Ascending aorta (tissue), 2 donors: ENCODE results near the gene MAGI1. TPM values are rescaled to one million over a fixed set of nuclear protein-coding genes. Genes with fewer than 3 reads are reported as not detected.

Experiments
- DNase-seq, 2 donors: peaks; one replicate each; pipeline ENCODE4 v3.0.0-alpha.2; 2019; ENCODE audit warnings: low spot score in 2 of 2
- H3K27ac ChIP-seq, 2 donors: fragments of 200-600 bp; sonication (generic); one replicate each; pipeline ENCODE4 v1.5.1; 2016 to 2017; ENCODE audit warnings: mild to moderate bottlenecking in 1 of 2
- H3K27me3 ChIP-seq: fragments of 200-600 bp; sonication (generic); one replicate; pipeline ENCODE4 v1.5.1; 2017
- H3K36me3 ChIP-seq, 2 donors: fragments of 200-600 bp; sonication (generic); one replicate each; pipeline ENCODE4 v1.5.1; 2016
- H3K4me1 ChIP-seq, 2 donors: fragments of 200-600 bp; sonication (generic); one replicate each; pipeline ENCODE4 v1.5.1; 2016 to 2017; ENCODE audit warnings: mild to moderate bottlenecking in 1 of 2
- H3K4me3 ChIP-seq, 2 donors: fragments of 200-600 bp; sonication (generic); one replicate each; pipeline ENCODE4 v1.5.1; 2016 to 2017; ENCODE audit warnings: mild to moderate bottlenecking in 1 of 2
- H3K9me3 ChIP-seq, 2 donors: fragments of 200-600 bp; sonication (generic); one replicate each; pipeline ENCODE4 v1.5.1; 2016
- intact Hi-C: fragments of 100-400 bp; cut with DNase I; formaldehyde crosslinking; loops from one replicate; pipeline ENCODE4 v1.15.1; 2023
- total RNA-seq: library from RNA; depleted of rRNA; stranded (reverse); fragments of >200 nt; gene quantifications from one replicate; pipeline ENCODE4 v1.1.0, GENCODE V29; 2016
- TF ChIP-seq, protein P1 (sequence below), 3 experiments: fragments of 200-600 bp in 2 of 3; fragments of 450-650 bp in 1 of 3; sonication (generic) in 2 of 3; IDR thresholded peaks; one replicate each; pipeline ENCODE4 v1.5.1; 2016 to 2019; ENCODE audit warnings: antibody characterized with exemption in 3 of 3, mild to moderate bottlenecking in 1 of 3, moderate library complexity in 1 of 3

Gene MAGI1
- total RNA-seq, 1 donor from 2014 or later: 28.4 TPM

- Histone ChIP-seq H3K27ac (no peak overlapping the region), H3K4me3 (no peak overlapping the region), H3K4me1 (no peaks in the 10 kb centered on the region), H3K36me3 (no peaks in the 10 kb centered on the region), H3K27me3 (no peaks in the 10 kb centered on the region), H3K9me3 (no peaks in the 10 kb centered on the region)
- intact Hi-C loops: no loop called here
- DNase-seq: no peak
- TF ChIP-seq, protein P1, sequence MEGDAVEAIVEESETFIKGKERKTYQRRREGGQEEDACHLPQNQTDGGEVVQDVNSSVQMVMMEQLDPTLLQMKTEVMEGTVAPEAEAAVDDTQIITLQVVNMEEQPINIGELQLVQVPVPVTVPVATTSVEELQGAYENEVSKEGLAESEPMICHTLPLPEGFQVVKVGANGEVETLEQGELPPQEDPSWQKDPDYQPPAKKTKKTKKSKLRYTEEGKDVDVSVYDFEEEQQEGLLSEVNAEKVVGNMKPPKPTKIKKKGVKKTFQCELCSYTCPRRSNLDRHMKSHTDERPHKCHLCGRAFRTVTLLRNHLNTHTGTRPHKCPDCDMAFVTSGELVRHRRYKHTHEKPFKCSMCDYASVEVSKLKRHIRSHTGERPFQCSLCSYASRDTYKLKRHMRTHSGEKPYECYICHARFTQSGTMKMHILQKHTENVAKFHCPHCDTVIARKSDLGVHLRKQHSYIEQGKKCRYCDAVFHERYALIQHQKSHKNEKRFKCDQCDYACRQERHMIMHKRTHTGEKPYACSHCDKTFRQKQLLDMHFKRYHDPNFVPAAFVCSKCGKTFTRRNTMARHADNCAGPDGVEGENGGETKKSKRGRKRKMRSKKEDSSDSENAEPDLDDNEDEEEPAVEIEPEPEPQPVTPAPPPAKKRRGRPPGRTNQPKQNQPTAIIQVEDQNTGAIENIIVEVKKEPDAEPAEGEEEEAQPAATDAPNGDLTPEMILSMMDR (IDR thresholded peaks at IDR 0.05): no peak
These were observed 480.7 kb downstream of the MAGI1 start for GRCh38 chr3:65557899-65558564.

DNA sequence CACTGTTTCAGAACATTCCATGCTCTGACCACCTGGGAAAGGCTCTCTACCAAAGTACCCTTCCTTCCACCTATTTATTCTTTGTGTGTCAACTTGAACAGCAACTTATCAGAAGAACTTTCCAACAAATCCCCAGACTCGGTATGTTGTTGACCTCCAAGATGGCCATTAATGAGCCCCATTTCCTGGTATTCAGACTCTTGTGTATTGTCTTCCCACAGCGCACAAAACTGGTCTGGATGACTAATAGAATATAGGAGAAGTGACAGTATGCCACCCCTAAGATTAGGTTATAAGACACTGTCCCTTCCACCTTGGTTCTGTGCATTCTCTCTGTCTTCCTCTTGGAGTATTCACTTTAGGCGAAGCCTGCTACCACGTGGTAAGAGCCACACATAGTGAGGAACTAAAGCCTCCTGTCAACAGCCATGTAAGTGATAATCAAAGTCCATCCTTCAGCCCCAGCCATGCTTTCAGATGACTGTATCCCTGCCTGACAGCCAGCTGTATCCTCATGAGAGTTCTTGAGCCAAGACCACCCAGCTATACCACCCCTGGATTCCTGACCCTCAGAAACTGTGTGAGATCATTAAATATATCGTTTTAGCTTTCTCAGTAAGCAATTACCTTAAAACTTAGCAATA is 481.7 kb downstream of the MAGI1 start:
- Histone ChIP-seq H3K36me3 (no peaks in the 10 kb centered on the region), H3K4me1 (no peaks in the 10 kb centered on the region), H3K9me3 (no peaks in the 10 kb centered on the region), H3K4me3 (no peak overlapping the region), H3K27ac (no peak overlapping the region), H3K27me3 (no peaks in the 10 kb centered on the region)
- TF ChIP-seq, protein P1 (IDR thresholded peaks at IDR 0.05): no peak
- intact Hi-C loops: no loop called here
- no peak for DNase-seq

GRCh38 chr3:65552434-65552833 is 486.3 kb downstream of the MAGI1 start:
- TF ChIP-seq, protein P1 (IDR thresholded peaks at IDR 0.05): no peak
- no peak overlapping the region for H3K4me3 ChIP-seq
- H3K27ac ChIP-seq: no peak overlapping the region
- no peaks in the 10 kb centered on the region for H3K9me3 ChIP-seq
- no peaks in the 10 kb centered on the region for H3K36me3 ChIP-seq
- DNase-seq: no peak
- no peaks in the 10 kb centered on the region for H3K4me1 ChIP-seq
- H3K27me3 ChIP-seq: no peaks in the 10 kb centered on the region
- intact Hi-C loops: no loop called here

DNA sequence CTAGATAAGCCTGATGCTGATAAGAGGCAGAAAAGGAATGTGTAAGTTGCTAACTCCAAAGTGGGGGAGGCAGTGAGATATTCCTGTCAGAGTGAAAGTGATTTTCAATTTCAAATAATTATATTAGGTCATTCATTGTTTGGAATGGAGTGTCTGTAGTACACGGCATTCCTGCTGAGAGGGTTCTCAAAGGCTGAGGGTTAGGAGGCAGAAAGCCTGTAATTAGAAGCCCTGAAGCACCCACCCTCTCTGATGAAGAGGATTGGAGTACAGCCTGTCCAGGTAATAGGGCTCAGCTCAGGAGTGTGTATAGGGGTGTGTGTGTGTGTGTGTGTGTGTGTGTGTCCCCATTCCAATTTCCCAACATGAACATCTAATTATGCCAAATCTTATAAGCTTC is 486.8 kb downstream of the MAGI1 start:
- Histone ChIP-seq H3K4me3 (no peak overlapping the region), H3K36me3 (no peaks in the 10 kb centered on the region), H3K4me1 (no peaks in the 10 kb centered on the region), H3K9me3 (no peaks in the 10 kb centered on the region), H3K27me3 (no peaks in the 10 kb centered on the region), H3K27ac (no peak overlapping the region)
- intact Hi-C loops: no loop called here
- no peak for DNase-seq
- TF ChIP-seq, protein P1 (IDR thresholded peaks at IDR 0.05): no peak

DNA sequence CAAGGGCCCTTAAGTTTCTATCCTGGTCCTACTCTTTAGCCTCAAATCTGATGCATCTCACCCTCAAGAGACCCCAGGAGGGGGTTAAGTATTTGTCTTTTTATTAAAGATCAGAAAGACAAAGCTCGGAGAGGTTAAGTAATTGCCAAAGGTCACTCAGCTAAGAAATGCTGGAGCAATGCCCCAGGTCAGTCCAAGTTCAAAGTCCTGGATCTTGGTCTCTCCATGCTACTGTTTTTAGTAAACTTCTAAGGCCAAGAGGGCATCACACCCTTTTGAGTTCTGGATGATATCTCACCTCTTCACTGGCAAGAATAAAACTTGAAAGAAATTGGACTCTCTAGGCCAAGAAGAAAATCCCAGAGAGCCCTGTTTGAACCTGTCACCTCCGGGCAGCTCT is 488.6 kb downstream of the MAGI1 start:
- H3K27me3 ChIP-seq: no peaks in the 10 kb centered on the region
- H3K4me1 ChIP-seq: no peaks in the 10 kb centered on the region
- TF ChIP-seq, protein P1 (IDR thresholded peaks at IDR 0.05): no peak
- no peak for DNase-seq
- H3K27ac ChIP-seq: no peak overlapping the region
- no peaks in the 10 kb centered on the region for H3K36me3 ChIP-seq
- H3K4me3 ChIP-seq: no peak overlapping the region
- intact Hi-C loops: no loop called here
- no peaks in the 10 kb centered on the region for H3K9me3 ChIP-seq
